ENCODE data around the gene PXK.

DNA sequence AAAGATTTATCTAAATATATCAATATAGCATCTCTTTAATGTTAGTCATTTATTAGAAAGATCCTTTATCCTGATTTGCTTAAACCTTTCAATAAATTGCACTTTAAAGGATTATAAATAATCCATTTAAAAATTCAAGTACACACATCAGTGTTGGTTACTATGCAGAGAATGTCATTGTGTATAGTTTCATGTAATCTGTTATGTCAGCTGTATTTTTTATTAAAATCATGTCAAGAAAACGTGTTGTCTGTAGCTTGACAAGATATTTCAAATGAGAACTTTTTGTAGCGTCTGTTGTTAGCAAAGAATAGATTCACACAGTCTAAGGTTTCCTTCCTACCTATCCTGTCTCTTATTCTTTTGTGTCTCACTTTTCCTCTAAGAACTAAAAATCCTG is 93.1 kb downstream of the PXK start:
- TF ChIP-seq CTCF (IDR thresholded peaks at IDR 0.05), result no peak
- TF ChIP-seq POLR2A (IDR thresholded peaks at IDR 0.05), result no peak
